Breast epithelium (tissue), 4 donors: Measurements from ENCODE around the gene SPTAN1. TPM values are rescaled to one million over a fixed set of nuclear protein-coding genes. Genes with fewer than 3 reads are reported as not detected.
A peak's percentile ranks its signal among the peaks of the same experiment; 100 is the strongest.
"Not testable (repeated sequence)": the region's sequence is repeated elsewhere in the genome, so short reads cannot be mapped to it uniquely, and the experiment has no call there.

ENCODE experiments used
- DNase-seq, 2 donors: peaks; one replicate each; pipeline ENCODE4 v3.0.0-alpha.2; 2019; ENCODE audit warnings: low spot score in 2 of 2
- H3K27ac ChIP-seq, 2 donors: fragments of 200-600 bp; sonication (generic) in 1 of 2; one replicate each; pipeline ENCODE4 v1.5.1; 2016 to 2019; ENCODE audit warnings: mild to moderate bottlenecking in 1 of 2
- H3K27me3 ChIP-seq, 2 donors: fragments of 200-600 bp; sonication (generic) in 1 of 2; one replicate each; pipeline versions ENCODE4 v1.5.1 to v1.6.0; 2017 to 2019; ENCODE audit warnings: control low read depth in 1 of 2, mild to moderate bottlenecking in 1 of 2
- H3K36me3 ChIP-seq: fragments of 200-600 bp; one replicate; pipeline ENCODE4 v1.5.1; 2019
- H3K4me1 ChIP-seq, 2 donors: fragments of 200-600 bp; sonication (generic); one replicate each; pipeline ENCODE4 v1.5.1; 2016 to 2019; ENCODE audit warnings: control low read depth in 1 of 2
- H3K4me3 ChIP-seq, 3 donors: fragments of 200-600 bp; sonication (generic); 1 replicate in 2 of 3; 2 replicates in 1 of 3; pipeline ENCODE4 v1.5.1; 2016 to 2019; ENCODE audit warnings: mild to moderate bottlenecking in 3 of 3, moderate library complexity in 2 of 3
- H3K9me3 ChIP-seq, 2 donors: fragments of 200-600 bp; sonication (generic) in 1 of 2; one replicate each; pipeline ENCODE4 v1.5.1; 2016 to 2019; ENCODE audit warnings: control low read depth in 1 of 2
- CTCF ChIP-seq, 3 donors: fragments of 450-650 bp; IDR thresholded peaks; one replicate each; pipeline ENCODE4 v1.5.1; 2016 to 2017; ENCODE audit warnings: antibody characterized with exemption in 3 of 3, mild to moderate bottlenecking in 3 of 3, moderate library complexity in 3 of 3
- POLR2A ChIP-seq: fragments of 450-650 bp; IDR thresholded peaks from one replicate; pipeline ENCODE4 v1.6.1; 2016; ENCODE audit warnings: antibody characterized with exemption, mild to moderate bottlenecking, moderate library complexity
- POLR2AphosphoS5 ChIP-seq, 3 donors: sonication (generic); formaldehyde crosslinking; IDR thresholded peaks; one replicate each; pipeline ENCODE4 v1.6.1; 2017; ENCODE audit warnings: antibody characterized with exemption in 3 of 3
- intact Hi-C: fragments of 100-400 bp; cut with DNase I; formaldehyde crosslinking; loops from one replicate; pipeline ENCODE4 v1.15.1; 2023; ENCODE audit warnings: low total_unique reads
- total RNA-seq, 3 donors: library from RNA; depleted of rRNA; stranded (reverse); fragments of >200 nt; gene quantifications; one replicate each; pipeline ENCODE4 v1.1.0, GENCODE V29; 2016

SPTAN1 gene
- total RNA-seq, 3 donors from 2014 or later: 217 to 264 (median 254) TPM

- no peak for TF ChIP-seq POLR2AphosphoS5 (IDR thresholded peaks at IDR 0.05)
- no peak for TF ChIP-seq POLR2A
- no peak for TF ChIP-seq CTCF (IDR thresholded peaks at IDR 0.05)
These were observed 23.1 kb downstream of the SPTAN1 start for GRCh38 chr9:128575469-128575868.

GRCh38 chr9:128575916-128576315 lies 23.5 kb downstream of the SPTAN1 start:
- H3K27ac ChIP-seq: peak overlapping the region in 1 of 2 donors; percentile 4
- TF ChIP-seq CTCF (IDR thresholded peaks at IDR 0.05) (no peak), POLR2AphosphoS5 (IDR thresholded peaks at IDR 0.05) (no peak), POLR2A (no peak)
- peaks cover 30% of the 10 kb centered on the region for H3K36me3 ChIP-seq
- DNase-seq: no peak
- no peaks in the 10 kb centered on the region for H3K4me1 ChIP-seq
- intact Hi-C loops: no loop called here
- H3K27me3 ChIP-seq: no peaks in the 10 kb centered on the region
- H3K9me3 ChIP-seq: no peaks in the 10 kb centered on the region
- no peak overlapping the region for H3K4me3 ChIP-seq

More at GRCh38 chr9:128575469-128575868, 23.1 kb downstream of the SPTAN1 start:
- H3K27me3 ChIP-seq: no peaks in the 10 kb centered on the region
- no peaks in the 10 kb centered on the region for H3K9me3 ChIP-seq
- no peak overlapping the region for H3K4me3 ChIP-seq
- intact Hi-C loops: no loop called here
- H3K27ac ChIP-seq: peak overlapping the region in 1 of 2 donors; percentile 4
- no peaks in the 10 kb centered on the region for H3K4me1 ChIP-seq
- H3K36me3 ChIP-seq: peaks cover 26% of the 10 kb centered on the region
- DNase-seq: no peak

- peaks cover 35% of the 10 kb centered on the region for H3K36me3 ChIP-seq
These were observed 24.8 kb downstream of the SPTAN1 start for GRCh38 chr9:128577206-128577605.

GRCh38 chr9:128579194-128579593 lies 26.8 kb downstream of the SPTAN1 start:
- H3K27ac ChIP-seq: no peak overlapping the region
- H3K9me3 ChIP-seq: no peaks in the 10 kb centered on the region
- H3K27me3 ChIP-seq: no peaks in the 10 kb centered on the region
- TF ChIP-seq CTCF (IDR thresholded peaks at IDR 0.05) (no peak), POLR2A (no peak), POLR2AphosphoS5 (IDR thresholded peaks at IDR 0.05) (no peak)
- no peak for DNase-seq
- H3K4me3 ChIP-seq: no peak overlapping the region
- H3K4me1 ChIP-seq: no peaks in the 10 kb centered on the region
- peaks cover 48% of the 10 kb centered on the region for H3K36me3 ChIP-seq
- intact Hi-C loops: no loop called here

More at GRCh38 chr9:128577206-128577605, 24.8 kb downstream of the SPTAN1 start:
- no peaks in the 10 kb centered on the region for H3K27me3 ChIP-seq
- no peak for DNase-seq
- H3K4me1 ChIP-seq: no peaks in the 10 kb centered on the region
- TF ChIP-seq POLR2AphosphoS5 (IDR thresholded peaks at IDR 0.05): no peak
- no peak for TF ChIP-seq POLR2A
- TF ChIP-seq CTCF (IDR thresholded peaks at IDR 0.05): no peak
- intact Hi-C loops: no loop called here
- no peaks in the 10 kb centered on the region for H3K9me3 ChIP-seq
- no peak overlapping the region for H3K4me3 ChIP-seq
- H3K27ac ChIP-seq: no peak overlapping the region

- intact Hi-C loops: no loop called here
- Histone ChIP-seq H3K36me3 (peaks cover 48% of the 10 kb centered on the region), H3K4me1 (no peaks in the 10 kb centered on the region), H3K27me3 (no peaks in the 10 kb centered on the region), H3K9me3 (no peaks in the 10 kb centered on the region), H3K27ac (no peak overlapping the region), H3K4me3 (no peak overlapping the region)
- TF ChIP-seq CTCF (IDR thresholded peaks at IDR 0.05) (no peak), POLR2AphosphoS5 (IDR thresholded peaks at IDR 0.05) (no peak), POLR2A (no peak)
- DNase-seq: no peak
These were observed 28.3 kb downstream of the SPTAN1 start for GRCh38 chr9:128580731-128581130.

GRCh38 chr9:128585155-128585554 lies 32.8 kb downstream of the SPTAN1 start:
- H3K36me3 ChIP-seq: peaks cover 22% of the 10 kb centered on the region
- H3K9me3 ChIP-seq, H3K4me1 ChIP-seq, H3K27ac ChIP-seq, intact Hi-C loops, DNase-seq, H3K27me3 ChIP-seq, H3K4me3 ChIP-seq: not testable (repeated sequence)

GRCh38 chr9:128586934-128587333 lies 34.5 kb downstream of the SPTAN1 start:
- DNase-seq, H3K4me3 ChIP-seq, H3K4me1 ChIP-seq, H3K27me3 ChIP-seq, H3K27ac ChIP-seq, intact Hi-C loops, H3K9me3 ChIP-seq: not testable (repeated sequence)
- peaks cover 20% of the 10 kb centered on the region for H3K36me3 ChIP-seq
